Progenitor cell of endocrine pancreas (in vitro differentiated cells): ENCODE results near the gene HADHA. TPM values are rescaled to one million over a fixed set of nuclear protein-coding genes. Genes with fewer than 3 reads are reported as not detected.
A peak's percentile ranks its signal among the peaks of the same experiment; 100 is the strongest.

ENCODE experiments used
- DNase-seq: peaks from one replicate; pipeline ENCODE4 v3.0.0; 2021; ENCODE audit warnings: low spot score; ENCODE audit not compliant: unreplicated experiment
- H3K27ac Mint-ChIP-seq: 2 replicates; pipeline ENCODE4 v1.8.0; 2021; ENCODE audit warnings: mild to moderate bottlenecking, moderate library complexity, mixed read lengths
- H3K27me3 Mint-ChIP-seq: 2 replicates; pipeline ENCODE4 v1.8.0; 2021; ENCODE audit warnings: mixed read lengths
- H3K36me3 Mint-ChIP-seq: 2 replicates; pipeline ENCODE4 v1.8.0; 2022; ENCODE audit warnings: mixed read lengths; ENCODE audit not compliant: insufficient read depth
- H3K4me1 Mint-ChIP-seq: 2 replicates; pipeline ENCODE4 v1.8.0; 2021; ENCODE audit warnings: low read depth, mixed read lengths
- H3K4me3 Mint-ChIP-seq: 2 replicates; pipeline ENCODE4 v1.8.0; 2021; ENCODE audit warnings: low read depth, mild to moderate bottlenecking, moderate library complexity, mixed read lengths
- H3K9me3 Mint-ChIP-seq: 2 replicates; pipeline ENCODE4 v1.8.0; 2021; ENCODE audit warnings: low read depth, mixed read lengths
- CTCF ChIP-seq: fragments of 200-600 bp; sonication (generic); IDR thresholded peaks from one replicate; pipeline ENCODE4 v1.5.0; 2021; ENCODE audit warnings: antibody characterized with exemption, mild to moderate bottlenecking; ENCODE audit not compliant: unreplicated experiment
- total RNA-seq: library from RNA; stranded (reverse); gene quantifications from 2 replicates; pipeline ENCODE4 v1.2.1, GENCODE V29; 2021

The HADHA gene
- total RNA-seq, 1 donor from 2014 or later: 111 TPM

- Mint-ChIP-seq H3K27ac (no peak overlapping the region), H3K4me3 (no peak overlapping the region), H3K36me3 (peaks cover 26% of the 10 kb centered on the region), H3K9me3 (no peaks in the 10 kb centered on the region), H3K4me1 (no peaks in the 10 kb centered on the region), H3K27me3 (no peaks in the 10 kb centered on the region)
- DNase-seq: no peak
- TF ChIP-seq CTCF: no peak
These were observed 11.4 kb upstream of the HADHA start for GRCh38 chr2:26255759-26256384.

- no peak overlapping the region for H3K27ac Mint-ChIP-seq
- no peak for TF ChIP-seq CTCF
- no peaks in the 10 kb centered on the region for H3K9me3 Mint-ChIP-seq
- no peak overlapping the region for H3K4me3 Mint-ChIP-seq
- no peaks in the 10 kb centered on the region for H3K27me3 Mint-ChIP-seq
- peaks cover 7% of the 10 kb centered on the region for H3K36me3 Mint-ChIP-seq
- H3K4me1 Mint-ChIP-seq: peaks cover 2% of the 10 kb centered on the region
- DNase-seq: no peak
These were observed 7.5 kb upstream of the HADHA start for GRCh38 chr2:26251893-26252292.

DNA sequence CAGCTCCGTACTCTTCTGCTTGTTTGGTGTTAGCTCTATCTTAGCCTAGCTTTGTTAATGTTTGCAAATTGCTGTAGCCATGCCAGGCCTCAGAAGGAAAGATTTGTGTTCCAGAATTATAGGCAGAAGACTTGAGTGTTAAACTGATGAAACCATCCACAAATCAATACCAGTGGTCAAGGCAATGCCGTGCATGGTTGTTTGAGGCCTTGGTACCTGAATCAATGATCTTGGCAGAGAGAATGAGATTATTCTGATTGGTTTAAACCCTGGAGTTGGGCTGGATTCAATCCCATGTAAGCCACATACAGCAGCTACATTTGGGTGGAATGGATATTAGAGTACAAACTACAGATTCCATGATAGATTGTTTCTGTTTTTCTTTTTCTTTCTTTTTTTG, 5.2 kb upstream of the HADHA start:
- peaks cover under 1% of the 10 kb centered on the region for H3K36me3 Mint-ChIP-seq
- no peak overlapping the region for H3K27ac Mint-ChIP-seq
- H3K4me1 Mint-ChIP-seq: peaks cover 14% of the 10 kb centered on the region
- no peak for TF ChIP-seq CTCF
- no peaks in the 10 kb centered on the region for H3K27me3 Mint-ChIP-seq
- H3K4me3 Mint-ChIP-seq: no peak overlapping the region
- no peak for DNase-seq
- H3K9me3 Mint-ChIP-seq: no peaks in the 10 kb centered on the region

DNA sequence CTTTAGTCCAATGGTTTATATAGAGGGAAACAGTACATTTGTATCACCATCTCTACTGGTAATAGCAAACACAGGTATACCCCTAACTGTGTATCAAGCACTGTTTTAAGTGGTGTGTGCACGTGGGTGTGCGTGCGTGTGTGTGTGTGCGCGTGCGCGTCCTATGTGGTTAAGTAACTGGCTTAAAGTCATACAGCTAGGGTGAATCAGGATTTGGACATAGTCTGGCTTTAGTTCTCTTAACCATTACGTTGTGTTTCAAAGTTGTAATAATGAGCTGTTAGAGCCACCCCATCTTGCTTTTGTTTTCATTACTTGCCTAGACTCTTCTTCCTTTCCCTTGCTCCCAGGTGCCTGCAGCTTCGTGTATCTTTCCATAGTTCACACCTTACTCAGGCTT, 2.4 kb upstream of the HADHA start:
- Mint-ChIP-seq H3K36me3 (no peaks in the 10 kb centered on the region), H3K9me3 (no peaks in the 10 kb centered on the region), H3K4me1 (peaks cover 22% of the 10 kb centered on the region), H3K4me3 (peak overlapping the region; percentile 25), H3K27ac (no peak overlapping the region), H3K27me3 (no peaks in the 10 kb centered on the region)
- DNase-seq: no peak
- TF ChIP-seq CTCF: no peak

DNA sequence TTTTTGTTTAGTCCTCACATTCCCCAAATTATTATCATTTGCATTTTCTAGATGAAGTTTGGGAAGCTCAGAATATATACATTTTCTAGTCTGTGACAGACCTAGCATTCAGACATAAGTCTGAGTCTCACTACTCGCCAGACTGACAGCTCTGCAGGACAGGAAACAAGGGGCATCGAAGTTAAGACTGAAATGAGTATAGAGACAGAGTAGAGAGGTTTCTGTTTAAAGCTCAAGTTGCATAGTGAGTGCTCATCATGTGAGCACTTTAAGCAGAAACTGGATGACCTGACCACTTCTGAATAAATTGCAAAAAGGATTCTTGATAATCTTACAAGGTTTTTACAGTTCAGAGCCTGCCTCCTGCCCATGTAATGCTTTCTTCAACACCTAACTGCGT, 1.4 kb upstream of the HADHA start:
- DNase-seq: no peak
- Mint-ChIP-seq H3K27ac (peak overlapping the region; percentile 100), H3K36me3 (no peaks in the 10 kb centered on the region), H3K4me1 (peaks cover 22% of the 10 kb centered on the region), H3K9me3 (no peaks in the 10 kb centered on the region), H3K4me3 (peak overlapping the region; percentile 99), H3K27me3 (no peaks in the 10 kb centered on the region)
- TF ChIP-seq CTCF: no peak
